SK-N-SH treated with all-trans-retinoic acid at 6 μM for 48 hours (cell line): ENCODE data around the gene NFIB.

ENCODE experiments used
- ATAC-seq: fragments of 200-7000 bp; cut with Tn5 transposase; 3 replicates; pipeline ENCODE4 v1.9.1; 2020; ENCODE audit warnings: mild to moderate bottlenecking, moderate library complexity
- CSDC2 ChIP-seq: fragments of 250-450 bp; sonication (Bioruptor Pico); IDR thresholded peaks from 2 replicates; pipeline ENCODE4 v1.5.0; 2020; ENCODE audit warnings: mild to moderate bottlenecking, moderate library complexity
- ESRRG ChIP-seq: fragments of 250-450 bp; sonication (Bioruptor Pico); IDR thresholded peaks from 2 replicates; pipeline ENCODE4 v1.6.1; 2021; ENCODE audit warnings: mild to moderate bottlenecking
- GLIS3 ChIP-seq: fragments of 250-450 bp; sonication (Bioruptor Pico); IDR thresholded peaks from 2 replicates; pipeline ENCODE4 v1.5.0; 2020; ENCODE audit warnings: mild to moderate bottlenecking, moderate library complexity
- ISL1 ChIP-seq: fragments of 250-450 bp; sonication (Bioruptor Pico); IDR thresholded peaks from 2 replicates; pipeline ENCODE4 v2.1.2; 2022; ENCODE audit warnings: mild to moderate bottlenecking, moderate library complexity
- OSR1 ChIP-seq: fragments of 250-450 bp; sonication (Bioruptor Pico); IDR thresholded peaks from 2 replicates; pipeline ENCODE4 v1.8.0; 2022; ENCODE audit warnings: moderate library complexity, mild to moderate bottlenecking, inconsistent platforms
- PPARA ChIP-seq: fragments of 250-450 bp; sonication (Bioruptor Pico); IDR thresholded peaks from 2 replicates; pipeline ENCODE4 v1.5.0; 2020; ENCODE audit warnings: mild to moderate bottlenecking, borderline replicate concordance
- RARB ChIP-seq: fragments of 250-450 bp; sonication (Bioruptor Pico); IDR thresholded peaks from 2 replicates; pipeline ENCODE4 v1.8.0; 2021; ENCODE audit warnings: mild to moderate bottlenecking, moderate library complexity
- SNAI2 ChIP-seq: fragments of 250-450 bp; sonication (Bioruptor Pico); IDR thresholded peaks from 2 replicates; pipeline ENCODE4 v1.5.0; 2020; ENCODE audit warnings: mild to moderate bottlenecking, moderate library complexity
- TCF4 ChIP-seq: fragments of 250-450 bp; sonication (Bioruptor Pico); IDR thresholded peaks from 2 replicates; pipeline ENCODE4 v1.8.0; 2021; ENCODE audit warnings: mild to moderate bottlenecking, moderate library complexity, borderline replicate concordance
- TOX ChIP-seq: fragments of 250-450 bp; sonication (Bioruptor Pico); IDR thresholded peaks from 2 replicates; pipeline ENCODE4 v1.8.0; 2021; ENCODE audit warnings: mild to moderate bottlenecking, moderate library complexity, borderline replicate concordance
- ZC3H10 ChIP-seq: fragments of 250-450 bp; sonication (Bioruptor Pico); IDR thresholded peaks from 2 replicates; pipeline ENCODE4 v1.5.1; 2021; ENCODE audit warnings: mild to moderate bottlenecking, moderate library complexity
- ZFP3 ChIP-seq: fragments of 250-450 bp; sonication (Bioruptor Pico); IDR thresholded peaks from 2 replicates; pipeline ENCODE4 v1.5.0; 2020; ENCODE audit warnings: mild to moderate bottlenecking, moderate library complexity
- ZFP30 ChIP-seq: fragments of 450-650 bp; formaldehyde crosslinking; IDR thresholded peaks from 2 replicates; pipeline ENCODE4 v1.5.0; 2022; ENCODE audit warnings: mild to moderate bottlenecking, moderate library complexity
- ZNF565 ChIP-seq: fragments of 450-650 bp; formaldehyde crosslinking; conservative IDR thresholded peaks from 2 replicates; pipeline ENCODE4 v1.5.0; 2020; ENCODE audit warnings: low read depth, mild to moderate bottlenecking, moderate library complexity
- ZNF70 ChIP-seq: fragments of 450-650 bp; formaldehyde crosslinking; IDR thresholded peaks from 2 replicates; pipeline ENCODE4 v1.5.0; 2020; ENCODE audit warnings: mild to moderate bottlenecking, moderate library complexity
- ZNF8 ChIP-seq: fragments of 450-650 bp; formaldehyde crosslinking; IDR thresholded peaks from 2 replicates; pipeline ENCODE4 v1.5.0; 2020; ENCODE audit warnings: mild to moderate bottlenecking, moderate library complexity
- TF ChIP-seq, protein P1 (sequence below): fragments of 250-450 bp; sonication (Bioruptor Pico); IDR thresholded peaks from 2 replicates; pipeline ENCODE4 v1.5.1; 2020; ENCODE audit warnings: low read depth, mild to moderate bottlenecking, moderate library complexity
- TF ChIP-seq, protein P2 (sequence below): fragments of 250-450 bp; sonication (Bioruptor Pico); IDR thresholded peaks from 2 replicates; pipeline ENCODE4 v1.5.0; 2020; ENCODE audit warnings: mild to moderate bottlenecking, moderate library complexity
- TF ChIP-seq, protein P3 (sequence below): fragments of 250-450 bp; sonication (Bioruptor Pico); IDR thresholded peaks from 2 replicates; pipeline ENCODE4 v1.8.0; 2021; ENCODE audit warnings: low read depth, mild to moderate bottlenecking, moderate library complexity, borderline replicate concordance
- TF ChIP-seq, protein P4 (sequence below): fragments of 250-450 bp; sonication (Bioruptor Pico); IDR thresholded peaks from 2 replicates; pipeline ENCODE4 v1.8.0; 2020; ENCODE audit warnings: mild to moderate bottlenecking, moderate library complexity, borderline replicate concordance
- TF ChIP-seq, protein P5 (sequence below): fragments of 250-450 bp; sonication (Bioruptor Pico); IDR thresholded peaks from 2 replicates; pipeline ENCODE4 v1.5.1; 2021; ENCODE audit warnings: mild to moderate bottlenecking, moderate library complexity

The NFIB gene

DNA sequence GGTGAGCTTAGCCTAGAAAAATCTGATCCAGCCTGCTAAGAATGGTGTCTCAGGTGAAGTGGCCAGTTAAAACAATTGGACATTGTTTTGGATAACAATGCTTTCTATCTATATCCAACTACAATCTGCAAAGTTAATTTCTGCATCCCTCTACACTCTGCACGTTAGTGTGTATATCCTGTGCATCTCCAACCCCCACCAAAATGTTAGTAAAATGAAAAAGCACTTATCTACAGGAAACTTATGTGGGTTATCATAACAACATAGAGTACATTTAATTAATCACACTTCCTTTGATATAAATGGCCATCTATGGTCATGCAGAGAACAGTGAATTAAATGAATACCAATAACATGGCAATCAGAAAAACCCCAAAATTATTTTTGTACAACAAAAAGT is 158.7 kb downstream of the NFIB start (continued):
- TF ChIP-seq, protein P1, sequence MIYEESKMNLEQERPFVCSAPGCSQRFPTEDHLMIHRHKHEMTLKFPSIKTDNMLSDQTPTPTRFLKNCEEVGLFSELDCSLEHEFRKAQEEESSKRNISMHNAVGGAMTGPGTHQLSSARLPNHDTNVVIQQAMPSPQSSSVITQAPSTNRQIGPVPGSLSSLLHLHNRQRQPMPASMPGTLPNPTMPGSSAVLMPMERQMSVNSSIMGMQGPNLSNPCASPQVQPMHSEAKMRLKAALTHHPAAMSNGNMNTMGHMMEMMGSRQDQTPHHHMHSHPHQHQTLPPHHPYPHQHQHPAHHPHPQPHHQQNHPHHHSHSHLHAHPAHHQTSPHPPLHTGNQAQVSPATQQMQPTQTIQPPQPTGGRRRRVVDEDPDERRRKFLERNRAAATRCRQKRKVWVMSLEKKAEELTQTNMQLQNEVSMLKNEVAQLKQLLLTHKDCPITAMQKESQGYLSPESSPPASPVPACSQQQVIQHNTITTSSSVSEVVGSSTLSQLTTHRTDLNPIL (CRISPR knock-in tag), result no peak
- TF ChIP-seq SNAI2 (no peak), OSR1 (no peak)
- TF ChIP-seq, protein P2, sequence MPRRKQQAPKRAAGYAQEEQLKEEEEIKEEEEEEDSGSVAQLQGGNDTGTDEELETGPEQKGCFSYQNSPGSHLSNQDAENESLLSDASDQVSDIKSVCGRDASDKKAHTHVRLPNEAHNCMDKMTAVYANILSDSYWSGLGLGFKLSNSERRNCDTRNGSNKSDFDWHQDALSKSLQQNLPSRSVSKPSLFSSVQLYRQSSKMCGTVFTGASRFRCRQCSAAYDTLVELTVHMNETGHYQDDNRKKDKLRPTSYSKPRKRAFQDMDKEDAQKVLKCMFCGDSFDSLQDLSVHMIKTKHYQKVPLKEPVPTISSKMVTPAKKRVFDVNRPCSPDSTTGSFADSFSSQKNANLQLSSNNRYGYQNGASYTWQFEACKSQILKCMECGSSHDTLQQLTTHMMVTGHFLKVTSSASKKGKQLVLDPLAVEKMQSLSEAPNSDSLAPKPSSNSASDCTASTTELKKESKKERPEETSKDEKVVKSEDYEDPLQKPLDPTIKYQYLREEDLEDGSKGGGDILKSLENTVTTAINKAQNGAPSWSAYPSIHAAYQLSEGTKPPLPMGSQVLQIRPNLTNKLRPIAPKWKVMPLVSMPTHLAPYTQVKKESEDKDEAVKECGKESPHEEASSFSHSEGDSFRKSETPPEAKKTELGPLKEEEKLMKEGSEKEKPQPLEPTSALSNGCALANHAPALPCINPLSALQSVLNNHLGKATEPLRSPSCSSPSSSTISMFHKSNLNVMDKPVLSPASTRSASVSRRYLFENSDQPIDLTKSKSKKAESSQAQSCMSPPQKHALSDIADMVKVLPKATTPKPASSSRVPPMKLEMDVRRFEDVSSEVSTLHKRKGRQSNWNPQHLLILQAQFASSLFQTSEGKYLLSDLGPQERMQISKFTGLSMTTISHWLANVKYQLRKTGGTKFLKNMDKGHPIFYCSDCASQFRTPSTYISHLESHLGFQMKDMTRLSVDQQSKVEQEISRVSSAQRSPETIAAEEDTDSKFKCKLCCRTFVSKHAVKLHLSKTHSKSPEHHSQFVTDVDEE (CRISPR knock-in tag), result no peak

DNA sequence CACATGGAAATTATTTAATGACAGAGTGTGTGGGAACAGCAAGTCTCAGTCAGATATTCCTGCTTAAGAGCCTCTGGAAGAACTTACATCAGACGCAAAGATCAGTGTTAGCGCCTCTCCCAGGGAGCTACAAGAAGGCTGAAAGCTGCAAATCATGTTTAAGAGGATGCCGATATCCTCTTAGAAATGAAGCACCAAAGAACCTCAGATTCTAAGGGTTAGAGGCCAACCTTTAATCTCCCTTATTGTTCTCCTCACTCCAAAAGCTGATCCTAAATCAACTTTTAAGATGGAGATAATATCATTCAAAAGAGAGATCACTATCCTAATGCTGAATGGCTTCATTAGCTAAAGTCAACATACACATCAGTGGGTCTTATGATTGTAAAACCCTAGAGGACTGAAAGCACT is 160.6 kb downstream of the NFIB start:
- no peak; the same call in 2 of the 3 replicates for ATAC-seq
- TF ChIP-seq ZNF8 (CRISPR knock-in tag) (no peak), PPARA (CRISPR knock-in tag) (no peak), ESRRG (no peak)
- TF ChIP-seq, all 23 proteins: peak for 0

DNA sequence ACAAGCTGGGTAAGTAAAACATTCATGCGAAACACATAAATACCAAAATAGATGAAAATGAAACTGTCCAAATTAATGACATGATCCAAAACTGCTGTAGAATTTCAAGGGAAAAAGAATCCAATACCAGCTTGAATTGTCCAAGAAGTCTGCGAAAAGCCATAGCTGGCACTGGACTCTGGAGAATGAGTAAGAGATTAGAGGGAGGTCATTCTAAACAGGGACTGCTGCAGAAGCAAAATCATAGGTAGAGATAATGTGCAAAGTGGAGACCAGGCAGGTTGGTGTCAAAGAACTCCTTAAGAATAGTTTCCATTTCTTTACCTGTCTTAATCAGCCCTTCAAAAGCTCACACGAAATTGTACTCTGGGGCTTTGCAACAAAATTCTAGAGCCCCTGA is 162.5 kb downstream of the NFIB start:
- ATAC-seq, result no peak
- no peak for TF ChIP-seq RARB (CRISPR knock-in tag)
- TF ChIP-seq, protein P1 (CRISPR knock-in tag), result no peak
- no peak for TF ChIP-seq OSR1
- TF ChIP-seq ESRRG, result no peak
- no peak for TF ChIP-seq ZFP30 (CRISPR knock-in tag)
- TF ChIP-seq ZNF8 (CRISPR knock-in tag), result no peak
- TF ChIP-seq ZNF565 (CRISPR knock-in tag), result no peak
- TF ChIP-seq, protein P3, sequence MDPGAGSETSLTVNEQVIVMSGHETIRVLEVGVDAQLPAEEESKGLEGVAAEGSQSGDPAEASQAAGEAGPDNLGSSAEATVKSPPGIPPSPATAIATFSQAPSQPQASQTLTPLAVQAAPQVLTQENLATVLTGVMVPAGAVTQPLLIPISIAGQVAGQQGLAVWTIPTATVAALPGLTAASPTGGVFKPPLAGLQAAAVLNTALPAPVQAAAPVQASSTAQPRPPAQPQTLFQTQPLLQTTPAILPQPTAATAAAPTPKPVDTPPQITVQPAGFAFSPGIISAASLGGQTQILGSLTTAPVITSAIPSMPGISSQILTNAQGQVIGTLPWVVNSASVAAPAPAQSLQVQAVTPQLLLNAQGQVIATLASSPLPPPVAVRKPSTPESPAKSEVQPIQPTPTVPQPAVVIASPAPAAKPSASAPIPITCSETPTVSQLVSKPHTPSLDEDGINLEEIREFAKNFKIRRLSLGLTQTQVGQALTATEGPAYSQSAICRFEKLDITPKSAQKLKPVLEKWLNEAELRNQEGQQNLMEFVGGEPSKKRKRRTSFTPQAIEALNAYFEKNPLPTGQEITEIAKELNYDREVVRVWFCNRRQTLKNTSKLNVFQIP (CRISPR knock-in tag), result no peak
- no peak for TF ChIP-seq ZC3H10 (CRISPR knock-in tag)
- no peak for TF ChIP-seq PPARA (CRISPR knock-in tag)
- no peak for TF ChIP-seq SNAI2
- no peak for TF ChIP-seq CSDC2
- TF ChIP-seq ISL1, result no peak
- TF ChIP-seq TCF4, result no peak
- TF ChIP-seq, protein P4, sequence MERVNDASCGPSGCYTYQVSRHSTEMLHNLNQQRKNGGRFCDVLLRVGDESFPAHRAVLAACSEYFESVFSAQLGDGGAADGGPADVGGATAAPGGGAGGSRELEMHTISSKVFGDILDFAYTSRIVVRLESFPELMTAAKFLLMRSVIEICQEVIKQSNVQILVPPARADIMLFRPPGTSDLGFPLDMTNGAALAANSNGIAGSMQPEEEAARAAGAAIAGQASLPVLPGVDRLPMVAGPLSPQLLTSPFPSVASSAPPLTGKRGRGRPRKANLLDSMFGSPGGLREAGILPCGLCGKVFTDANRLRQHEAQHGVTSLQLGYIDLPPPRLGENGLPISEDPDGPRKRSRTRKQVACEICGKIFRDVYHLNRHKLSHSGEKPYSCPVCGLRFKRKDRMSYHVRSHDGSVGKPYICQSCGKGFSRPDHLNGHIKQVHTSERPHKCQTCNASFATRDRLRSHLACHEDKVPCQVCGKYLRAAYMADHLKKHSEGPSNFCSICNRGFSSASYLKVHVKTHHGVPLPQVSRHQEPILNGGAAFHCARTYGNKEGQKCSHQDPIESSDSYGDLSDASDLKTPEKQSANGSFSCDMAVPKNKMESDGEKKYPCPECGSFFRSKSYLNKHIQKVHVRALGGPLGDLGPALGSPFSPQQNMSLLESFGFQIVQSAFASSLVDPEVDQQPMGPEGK (CRISPR knock-in tag), result no peak

DNA sequence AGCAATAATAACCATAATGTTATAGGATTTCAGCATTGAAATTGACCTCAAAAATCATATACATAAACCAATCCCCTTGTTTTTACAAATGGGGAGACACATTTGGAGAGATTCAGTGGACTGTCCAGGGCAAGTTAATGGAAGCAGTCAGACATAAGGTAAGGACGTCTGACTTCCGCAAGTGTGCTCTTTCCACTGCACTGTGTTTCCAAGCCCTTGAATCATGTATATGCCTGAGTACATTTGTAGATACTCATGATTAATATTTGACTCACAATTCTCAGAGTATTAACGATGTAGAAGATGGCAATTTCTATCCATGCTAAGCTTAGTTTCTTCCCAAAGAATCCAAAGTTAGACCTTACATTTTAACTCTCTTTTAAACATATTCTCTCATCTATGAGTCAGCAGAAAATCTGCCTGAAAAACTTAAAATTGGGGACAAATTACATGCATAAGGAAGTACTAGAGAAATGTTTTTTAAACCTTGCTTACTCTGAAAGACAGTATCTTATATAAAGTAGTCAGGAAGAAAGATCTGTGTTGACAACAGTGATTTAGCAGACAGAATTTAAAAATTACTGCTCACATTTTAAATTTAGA is 165.3 kb downstream of the NFIB start:
- ATAC-seq, result peak; percentile 44; the same call in 2 of the 3 replicates
- TF ChIP-seq RARB (CRISPR knock-in tag) (no peak), CSDC2 (no peak), ZNF70 (CRISPR knock-in tag) (no peak), ZFP3 (no peak), ZFP30 (CRISPR knock-in tag) (no peak), ZC3H10 (CRISPR knock-in tag) (no peak), ZNF565 (CRISPR knock-in tag) (no peak), GLIS3 (no peak), TCF4 (no peak), TOX (CRISPR knock-in tag) (no peak)
- TF ChIP-seq, protein P5, sequence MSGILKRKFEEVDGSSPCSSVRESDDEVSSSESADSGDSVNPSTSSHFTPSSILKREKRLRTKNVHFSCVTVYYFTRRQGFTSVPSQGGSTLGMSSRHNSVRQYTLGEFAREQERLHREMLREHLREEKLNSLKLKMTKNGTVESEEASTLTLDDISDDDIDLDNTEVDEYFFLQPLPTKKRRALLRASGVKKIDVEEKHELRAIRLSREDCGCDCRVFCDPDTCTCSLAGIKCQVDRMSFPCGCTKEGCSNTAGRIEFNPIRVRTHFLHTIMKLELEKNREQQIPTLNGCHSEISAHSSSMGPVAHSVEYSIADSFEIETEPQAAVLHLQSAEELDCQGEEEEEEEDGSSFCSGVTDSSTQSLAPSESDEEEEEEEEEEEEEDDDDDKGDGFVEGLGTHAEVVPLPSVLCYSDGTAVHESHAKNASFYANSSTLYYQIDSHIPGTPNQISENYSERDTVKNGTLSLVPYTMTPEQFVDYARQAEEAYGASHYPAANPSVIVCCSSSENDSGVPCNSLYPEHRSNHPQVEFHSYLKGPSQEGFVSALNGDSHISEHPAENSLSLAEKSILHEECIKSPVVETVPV (CRISPR knock-in tag), result no peak
- TF ChIP-seq, protein P1 (CRISPR knock-in tag), result no peak
- TF ChIP-seq, protein P2 (CRISPR knock-in tag), result no peak
